B cell (primary cell): ENCODE results near the gene POLRMT. TPM values are rescaled to one million over a fixed set of nuclear protein-coding genes. Genes with fewer than 3 reads are reported as not detected.

ENCODE experiments used
- ATAC-seq: fragments of 200-7000 bp; cut with Tn5 transposase; one replicate; pipeline ENCODE4 v1.10.0; 2021; ENCODE audit warnings: low read depth, mild to moderate bottlenecking, moderate number of reproducible peaks, moderate library complexity
- CTCF ChIA-PET: fragments of 350-600 bp; sonication (Branson Sonifier 250); formaldehyde crosslinking; loops from one replicate; lab custom pipeline; 2021; ENCODE audit warnings: antibody characterized with exemption, inconsistent platforms; lab: Charles Lee
- POLR2A ChIA-PET: fragments of 350-600 bp; sonication (Branson Sonifier 250); formaldehyde crosslinking; loops from one replicate; lab custom pipeline; 2021; ENCODE audit warnings: antibody characterized with exemption; lab: Charles Lee
- DNase-seq: peaks from one replicate; pipeline ENCODE4 v3.0.0; 2013
- H2AFZ ChIP-seq: 2 replicates; pipeline ENCODE4 v1.6.1; 2012; ENCODE audit warnings: mild to moderate bottlenecking, low read depth, low read length; ENCODE audit not compliant: insufficient read depth, poor library complexity, severe bottlenecking
- H3K27ac ChIP-seq, 2 donors: 1 replicate in 1 of 2; 2 replicates in 1 of 2; pipeline ENCODE4 v1.5.1; 2012 to 2013; ENCODE audit warnings: low read length in 2 of 2, mild to moderate bottlenecking in 2 of 2, moderate library complexity in 1 of 2
- H3K27me3 ChIP-seq, 4 experiments: fragments of 200-600 bp in 1 of 4; sonication (generic) in 1 of 4; replicated peaks in 1 of 4; 1 replicate in 2 of 4; 2 replicates in 2 of 4; pipeline versions ENCODE4 v1.6.1 to v1.7.0; 2013 to 2016; ENCODE audit warnings: low read length in 3 of 4, mild to moderate bottlenecking in 2 of 4, mixed read lengths in 1 of 4, moderate library complexity in 1 of 4; ENCODE audit not compliant: insufficient read depth in 4 of 4, control insufficient read depth in 3 of 4; ENCODE audit errors: control extremely low read depth in 1 of 4
- H3K36me3 ChIP-seq, 2 experiments: replicated peaks in 1 of 2; 1 replicate in 1 of 2; 2 replicates in 1 of 2; pipeline versions ENCODE4 v1.6.1 to v1.7.1; 2013; ENCODE audit warnings: low read length in 1 of 2; ENCODE audit not compliant: insufficient read depth in 2 of 2, control insufficient read depth in 1 of 2; ENCODE audit errors: control extremely low read depth in 1 of 2, extremely low read depth in 1 of 2
- H3K4me1 ChIP-seq, 2 donors: fragments of 200-600 bp in 1 of 2; sonication (generic) in 1 of 2; 1 replicate in 1 of 2; 2 replicates in 1 of 2; pipeline versions ENCODE4 v1.5.1 to v1.6.1; 2013 to 2017; ENCODE audit warnings: low read length in 2 of 2; ENCODE audit not compliant: control insufficient read depth in 2 of 2, insufficient read depth in 2 of 2
- H3K4me2 ChIP-seq: replicated peaks from 2 replicates; pipeline ENCODE3; 2012; ENCODE audit warnings: mild to moderate bottlenecking, low read depth, low read length; ENCODE audit not compliant: poor library complexity, severe bottlenecking
- H3K4me3 ChIP-seq, 5 experiments: fragments of 200-600 bp in 1 of 5; sonication (generic) in 1 of 5; 1 replicate in 3 of 5; 2 replicates in 2 of 5; pipeline versions ENCODE4 v1.5.1 to v1.7.0; 2011 to 2016; ENCODE audit warnings: low read length in 4 of 5, mild to moderate bottlenecking in 4 of 5, low read depth in 2 of 5, control low read depth in 1 of 5, moderate library complexity in 1 of 5; ENCODE audit not compliant: insufficient read depth in 1 of 5; ENCODE audit errors: control extremely low read depth in 1 of 5, extremely low read depth in 1 of 5
- H3K79me2 ChIP-seq: fragments of 200-600 bp; sonication (generic); one replicate; pipeline ENCODE4 v1.6.0; 2016; ENCODE audit warnings: low read length; ENCODE audit not compliant: control insufficient read depth, insufficient read depth
- H3K9ac ChIP-seq: fragments of 200-600 bp; sonication (generic); 2 replicates; pipeline ENCODE4 v1.6.1; 2017; ENCODE audit warnings: mild to moderate bottlenecking, low read length, moderate library complexity
- H3K9me3 ChIP-seq, 3 donors: one replicate each; pipeline versions ENCODE4 v1.6.1 to v1.7.1; 2013; ENCODE audit warnings: low read length in 2 of 3; ENCODE audit not compliant: control insufficient read depth in 2 of 3, insufficient read depth in 1 of 3; ENCODE audit errors: control extremely low read depth in 1 of 3
- H4K20me1 ChIP-seq: 2 replicates; pipeline ENCODE4 v1.6.0; 2012; ENCODE audit warnings: mild to moderate bottlenecking, low read length; ENCODE audit not compliant: insufficient read depth, control insufficient read depth, poor library complexity, severe bottlenecking
- H3K27ac Mint-ChIP-seq: one replicate; pipeline ENCODE4 v1.8.0; 2021; ENCODE audit warnings: mixed read lengths
- H3K27me3 Mint-ChIP-seq: one replicate; pipeline ENCODE4 v1.8.0; 2021; ENCODE audit warnings: mixed read lengths
- H3K4me1 Mint-ChIP-seq: one replicate; pipeline ENCODE4 v1.8.0; 2021; ENCODE audit warnings: mixed read lengths
- H3K4me3 Mint-ChIP-seq: one replicate; pipeline ENCODE4 v1.8.0; 2021; ENCODE audit warnings: mixed read lengths
- H3K9me3 Mint-ChIP-seq: one replicate; pipeline ENCODE4 v1.8.0; 2022; ENCODE audit warnings: mixed read lengths; ENCODE audit not compliant: insufficient read depth
- EZH2 ChIP-seq: IDR thresholded peaks from 2 replicates; pipeline ENCODE4 v1.6.1; 2012; ENCODE audit warnings: borderline replicate concordance, low read depth, mild to moderate bottlenecking, moderate library complexity, low read length; ENCODE audit not compliant: insufficient read depth, poor library complexity, severe bottlenecking
- WGBS: methylation state at CpG from one replicate; pipeline ENCODE4 v1.1.5; 2013; ENCODE audit warnings: missing lambda C conversion rate; ENCODE audit not compliant: insufficient coverage; 5-methylcytosine and 5-hydroxymethylcytosine counted together
- intact Hi-C: fragments of 100-400 bp; cut with micrococcal nuclease; formaldehyde crosslinking; loops from one replicate; pipeline ENCODE4 v1.10.0; 2022
- polyA plus RNA-seq: library from polyadenylated mRNA; depleted of rRNA; stranded (reverse); fragments of >200 nt; gene quantifications from 2 replicates; pipeline ENCODE4 v1.2.3, GENCODE V29; 2012
- total RNA-seq, 2 donors: library from RNA; stranded (reverse); fragments of 120-200 nt in 1 of 2; gene quantifications; 1 replicate in 1 of 2; 2 replicates in 1 of 2; pipeline versions ENCODE4 v1.2.3 to v1.2.4, GENCODE V29; 2013 to 2022
- TF ChIP-seq, protein P1 (sequence below): fragments of 200-600 bp; IDR thresholded peaks from one replicate; pipeline ENCODE4 v1.8.0; 2022; ENCODE audit warnings: antibody characterized with exemption, mild to moderate bottlenecking

Gene POLRMT
- total and polyA plus RNA-seq, 2 donors (not counting 1 experiment from before 2014, with no cell fraction given) = 77.8 to 98.0 TPM

DNA sequence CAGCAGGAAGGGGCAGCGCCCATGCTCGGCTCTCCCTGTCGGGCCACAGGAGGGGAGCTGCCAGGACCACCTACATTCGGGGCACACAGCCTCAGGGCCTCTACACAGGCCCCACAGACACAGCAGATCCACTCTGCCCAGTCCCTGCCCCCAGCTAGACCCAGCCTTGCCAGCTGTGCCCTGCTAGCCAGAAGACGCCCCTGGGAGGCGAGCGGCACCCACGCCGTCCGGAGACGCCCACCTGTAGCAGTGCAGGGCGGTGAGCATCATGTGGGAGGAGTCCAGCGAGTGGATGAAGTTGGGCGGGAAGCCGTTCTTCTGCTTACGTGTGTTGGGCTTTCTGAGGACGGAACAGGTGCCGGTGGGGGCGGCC is 15.1 kb downstream of the POLRMT start:
- H2AFZ ChIP-seq = no peak overlapping the region
- CTCF ChIA-PET = no interaction called here
- Mint-ChIP-seq H3K9me3 (no peaks in the 10 kb centered on the region), H3K27me3 (peaks cover 7% of the 10 kb centered on the region), H3K4me3 (no peak overlapping the region), H3K27ac (no peak overlapping the region), H3K4me1 (peaks cover 8% of the 10 kb centered on the region)
- 93% methylated on average over 18 of the region's 19 CpGs for WGBS
- peaks cover 0 to 7% (median 2%) of the 10 kb centered on the region in 4 experiments for H3K27me3 ChIP-seq
- ATAC-seq (no peak), DNase-seq (no peak)
- H3K9me3 ChIP-seq = no peaks in the 10 kb centered on the region
- H4K20me1 ChIP-seq = peaks cover 4% of the 10 kb centered on the region
- POLR2A ChIA-PET = no interaction called here
- peaks cover 0 to 4% of the 10 kb centered on the region in 2 donors for H3K4me1 ChIP-seq
- no peak overlapping the region for H3K4me3 ChIP-seq
- no peak overlapping the region for H3K4me2 ChIP-seq
- H3K9ac ChIP-seq = no peak overlapping the region
- H3K36me3 ChIP-seq = peaks cover 0 to 28% of the 10 kb centered on the region in 2 experiments
- H3K27ac ChIP-seq = no peak overlapping the region
- intact Hi-C loops = no loop called here
- no peaks in the 10 kb centered on the region for H3K79me2 ChIP-seq
- no peak for TF ChIP-seq EZH2
- TF ChIP-seq, protein P1, sequence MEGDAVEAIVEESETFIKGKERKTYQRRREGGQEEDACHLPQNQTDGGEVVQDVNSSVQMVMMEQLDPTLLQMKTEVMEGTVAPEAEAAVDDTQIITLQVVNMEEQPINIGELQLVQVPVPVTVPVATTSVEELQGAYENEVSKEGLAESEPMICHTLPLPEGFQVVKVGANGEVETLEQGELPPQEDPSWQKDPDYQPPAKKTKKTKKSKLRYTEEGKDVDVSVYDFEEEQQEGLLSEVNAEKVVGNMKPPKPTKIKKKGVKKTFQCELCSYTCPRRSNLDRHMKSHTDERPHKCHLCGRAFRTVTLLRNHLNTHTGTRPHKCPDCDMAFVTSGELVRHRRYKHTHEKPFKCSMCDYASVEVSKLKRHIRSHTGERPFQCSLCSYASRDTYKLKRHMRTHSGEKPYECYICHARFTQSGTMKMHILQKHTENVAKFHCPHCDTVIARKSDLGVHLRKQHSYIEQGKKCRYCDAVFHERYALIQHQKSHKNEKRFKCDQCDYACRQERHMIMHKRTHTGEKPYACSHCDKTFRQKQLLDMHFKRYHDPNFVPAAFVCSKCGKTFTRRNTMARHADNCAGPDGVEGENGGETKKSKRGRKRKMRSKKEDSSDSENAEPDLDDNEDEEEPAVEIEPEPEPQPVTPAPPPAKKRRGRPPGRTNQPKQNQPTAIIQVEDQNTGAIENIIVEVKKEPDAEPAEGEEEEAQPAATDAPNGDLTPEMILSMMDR = no peak

DNA sequence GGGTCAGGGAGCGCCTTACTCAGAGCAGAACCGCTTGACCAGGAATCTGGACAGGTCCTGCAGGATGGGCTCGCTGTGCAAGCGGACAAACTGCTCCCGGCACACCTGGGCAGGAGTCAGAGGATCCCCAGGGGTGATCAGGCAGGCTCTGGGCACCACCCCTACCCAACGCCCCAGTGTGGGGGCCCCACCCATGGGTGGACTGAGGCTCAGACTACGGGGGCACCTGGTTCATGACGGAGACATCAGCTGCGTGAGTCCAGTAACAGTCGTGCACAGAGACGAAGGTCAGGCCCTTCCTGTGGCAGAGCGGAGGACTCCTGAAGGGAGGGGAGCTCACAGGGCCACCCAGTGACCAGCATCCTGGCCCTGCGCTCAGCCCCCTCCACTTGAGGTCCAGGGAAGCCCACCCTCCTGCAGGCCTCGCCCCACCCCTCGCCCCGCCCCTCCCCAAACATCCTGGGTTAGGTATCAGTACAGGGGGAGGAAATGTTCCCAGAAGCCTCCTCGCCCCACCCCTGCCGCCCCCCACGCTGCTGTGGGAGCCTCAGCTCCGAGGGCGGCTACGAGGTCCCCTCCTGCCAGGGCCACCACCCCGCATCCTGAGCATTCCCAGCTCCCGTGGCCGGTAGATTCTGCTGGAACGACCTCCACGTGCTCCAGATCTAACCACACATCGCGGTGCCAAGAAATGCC is 15.6 kb downstream of the POLRMT start:
- Mint-ChIP-seq H3K9me3 (no peaks in the 10 kb centered on the region), H3K4me3 (no peak overlapping the region), H3K27me3 (peaks cover 7% of the 10 kb centered on the region), H3K27ac (no peak overlapping the region), H3K4me1 (peaks cover 8% of the 10 kb centered on the region)
- no peak for DNase-seq
- TF ChIP-seq EZH2 = no peak
- TF ChIP-seq, protein P1 = no peak
- Histone ChIP-seq H3K9ac (no peak overlapping the region), H4K20me1 (peaks cover 4% of the 10 kb centered on the region), H3K4me1 (peaks cover 0 to 4% of the 10 kb centered on the region in 2 donors), H3K27me3 (peaks cover 0 to 7% (median 2%) of the 10 kb centered on the region in 4 experiments), H3K27ac (no peak overlapping the region), H2AFZ (no peak overlapping the region), H3K9me3 (no peaks in the 10 kb centered on the region), H3K36me3 (peaks cover 0 to 28% of the 10 kb centered on the region in 2 experiments), H3K4me3 (no peak overlapping the region), H3K79me2 (no peaks in the 10 kb centered on the region), H3K4me2 (no peak overlapping the region)
- ChIA-PET POLR2A (interaction anchor here (0.6 to 0.7 kb wide), 4 partner anchors 16 to 428 kb away, joined by 3 to 8 read pairs (median 4); no protein-coding TSS in a partner anchor), CTCF (interaction anchor here (0.7 kb wide), 1 partner anchor 115 kb away, joined by 3 read pairs; no protein-coding TSS in a partner anchor)
- ATAC-seq = no peak
- intact Hi-C loops = no loop called here
- 92% methylated on average over 24 of the region's 29 CpGs for WGBS
